ENCODE data around the gene MIA3. TPM values are rescaled to one million over a fixed set of nuclear protein-coding genes. Genes with fewer than 3 reads are reported as not detected.

Gene MIA3
- total and polyA plus RNA-seq, 2 of the 4 experiments (the other 2 are of a cell fraction), result 35.0 to 45.4 TPM

DNA sequence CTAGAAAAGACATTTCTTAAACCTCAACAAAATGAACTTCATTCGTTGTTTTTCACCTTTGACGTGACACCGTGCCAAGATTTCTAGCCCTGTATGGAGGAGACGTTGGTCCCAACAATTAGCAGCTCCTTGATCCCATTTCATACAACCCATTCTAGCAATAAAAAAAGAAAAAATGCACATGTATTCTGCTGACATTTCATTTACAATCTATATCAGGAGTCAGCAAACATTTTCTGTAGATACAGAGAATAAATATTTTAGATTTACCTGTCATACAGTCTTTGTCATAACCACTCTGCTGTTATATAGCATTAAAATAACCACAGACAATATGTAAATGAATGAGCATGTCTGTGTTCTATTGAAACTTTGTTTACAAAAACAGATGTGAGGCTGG, 21.2 kb upstream of the MIA3 start:
- 20% methylated on average over 1 of the region's 4 CpGs; no CpG with 5 or more reads in 1 of the 2 experiments for WGBS, 2 experiments (ENCODE audit: extremely low coverage in 2 of 2, insufficient read length in 1 of 2)
- H2BK120ac ChIP-seq (ENCODE audit: low read depth, low read length), result no peak overlapping the region
- H2BK20ac ChIP-seq (ENCODE audit: low read depth, low read length), result no peak overlapping the region
- no peaks in the 10 kb centered on the region for H3K9me1 ChIP-seq (ENCODE audit: insufficient read depth, low read length)
- no peak overlapping the region for H2AFZ ChIP-seq (replicated peaks; ENCODE audit: low read length, poor library complexity)
- no peak overlapping the region for H4K91ac ChIP-seq (ENCODE audit: insufficient read depth, low read depth, low read length)
- H3K14ac ChIP-seq (replicated peaks; ENCODE audit: low read depth, low read length), result no peak overlapping the region
- TF ChIP-seq CHD1 (IDR thresholded peaks at IDR 0.05; ENCODE audit: low read depth, low read length) (no peak), MAFK (IDR thresholded peaks at IDR 0.05; ENCODE audit: low read depth, low read length) (0 out of 2 replicates have a peak, but pooled peaks have one; percentile 6)
- TF ChIP-seq, protein P1, sequence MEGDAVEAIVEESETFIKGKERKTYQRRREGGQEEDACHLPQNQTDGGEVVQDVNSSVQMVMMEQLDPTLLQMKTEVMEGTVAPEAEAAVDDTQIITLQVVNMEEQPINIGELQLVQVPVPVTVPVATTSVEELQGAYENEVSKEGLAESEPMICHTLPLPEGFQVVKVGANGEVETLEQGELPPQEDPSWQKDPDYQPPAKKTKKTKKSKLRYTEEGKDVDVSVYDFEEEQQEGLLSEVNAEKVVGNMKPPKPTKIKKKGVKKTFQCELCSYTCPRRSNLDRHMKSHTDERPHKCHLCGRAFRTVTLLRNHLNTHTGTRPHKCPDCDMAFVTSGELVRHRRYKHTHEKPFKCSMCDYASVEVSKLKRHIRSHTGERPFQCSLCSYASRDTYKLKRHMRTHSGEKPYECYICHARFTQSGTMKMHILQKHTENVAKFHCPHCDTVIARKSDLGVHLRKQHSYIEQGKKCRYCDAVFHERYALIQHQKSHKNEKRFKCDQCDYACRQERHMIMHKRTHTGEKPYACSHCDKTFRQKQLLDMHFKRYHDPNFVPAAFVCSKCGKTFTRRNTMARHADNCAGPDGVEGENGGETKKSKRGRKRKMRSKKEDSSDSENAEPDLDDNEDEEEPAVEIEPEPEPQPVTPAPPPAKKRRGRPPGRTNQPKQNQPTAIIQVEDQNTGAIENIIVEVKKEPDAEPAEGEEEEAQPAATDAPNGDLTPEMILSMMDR (conservative IDR thresholded peaks at IDR 0.05; ENCODE audit: low read depth, low read length), result no peak
- H3K4me2 ChIP-seq (ENCODE audit: low read depth, low read length), result no peak overlapping the region
- no peak overlapping the region for H4K5ac ChIP-seq (ENCODE audit: low read depth, low read length)
- ChIA-PET POLR2A (ENCODE audit: unreplicated experiment) (no interaction called here), CTCF (no interaction called here)
- no peak overlapping the region for H3K4me3 ChIP-seq (ENCODE audit: insufficient read depth, low read depth, low read length)
- H3K4ac ChIP-seq (ENCODE audit: low read depth, low read length), result no peak overlapping the region
- no peak overlapping the region for H3K23ac ChIP-seq (ENCODE audit: low read depth, low read length)
- H2BK5ac ChIP-seq (ENCODE audit: low read depth, low read length, poor library complexity, severe bottlenecking), result no peak overlapping the region
- no peak overlapping the region for H2AK9ac ChIP-seq (replicated peaks; ENCODE audit: low read depth, low read length, poor library complexity)
- no peak overlapping the region for H3K56ac ChIP-seq (ENCODE audit: extremely low read depth, insufficient read depth, low read length)
- no peaks in the 10 kb centered on the region for H3K79me1 ChIP-seq (ENCODE audit: low read depth in 1 of 2, low read length in 2 of 2)
- ATAC-seq (ENCODE audit: low read depth) (no peak), DNase-seq (no peak)
- H3K9ac ChIP-seq (ENCODE audit: low read depth, low read length), result no peak overlapping the region
- dilution Hi-C loops (cut with HindIII; ENCODE audit: low sequenced_read_pairs, unreplicated experiment) (no loop called here), intact Hi-C loops (cut with micrococcal nuclease) (no loop called here), in situ Hi-C loops (cut with MboI; ENCODE audit: low sequenced_read_pairs) (no loop called here)
- H3K27me3 ChIP-seq (ENCODE audit: control insufficient read depth, insufficient read depth, low read length), result no peaks in the 10 kb centered on the region
- H4K8ac ChIP-seq (ENCODE audit: low read depth in 2 of 2, low read length in 2 of 2), result no peak overlapping the region
- no peak overlapping the region for H3K18ac ChIP-seq (ENCODE audit: low read depth, low read length)
- no peaks in the 10 kb centered on the region for H4K20me1 ChIP-seq (ENCODE audit: insufficient read depth, low read length)
- BruUV-seq (replicated peaks), result no TSS peak
- H3K4me1 ChIP-seq (ENCODE audit: control insufficient read depth, insufficient read depth, low read length), result peaks cover 1% of the 10 kb centered on the region; the same call in 1 of the 2 replicates
- H2AK5ac ChIP-seq (ENCODE audit: low read depth, low read length), result no peak overlapping the region
- H2BK15ac ChIP-seq (ENCODE audit: low read depth, low read length), result no peak overlapping the region
- H3K9me3 ChIP-seq (ENCODE audit: control insufficient read depth, insufficient read depth, low read length), result no peaks in the 10 kb centered on the region
- no peaks in the 10 kb centered on the region for H3K36me3 ChIP-seq (ENCODE audit: control insufficient read depth, insufficient read depth, low read length)
- no peak overlapping the region for H3K27ac ChIP-seq (ENCODE audit: insufficient read depth, low read length)
